SK-N-SH (cell line): ENCODE results near the gene CCDC122. TPM values are rescaled to one million over a fixed set of nuclear protein-coding genes. Genes with fewer than 3 reads are reported as not detected.

ENCODE experiments used
- CTCF ChIA-PET: fragments of 300-600, 350-600 bp; formaldehyde crosslinking; extraction: SDS; loops from one replicate; lab custom pipeline; 2021; lab: Yijun Ruan, JAX
- POLR2A ChIA-PET: fragments of 350-600 bp; sonication (Branson Sonifier 250); formaldehyde crosslinking; extraction: SDS; loops from one replicate; lab custom pipeline; 2020; ENCODE audit warnings: antibody characterized with exemption, inconsistent platforms; lab: Yijun Ruan, JAX
- DNase-seq: peaks from one replicate; pipeline ENCODE4 v3.0.0; 2012
- H2AFZ ChIP-seq: fragments of 200-600 bp; sonication (generic); 2 replicates; pipeline ENCODE4 v1.8.1; 2016; ENCODE audit warnings: antibody characterized with exemption, mild to moderate bottlenecking, low read depth
- H3F3A ChIP-seq: fragments of 200-600 bp; sonication (generic); replicated peaks from 2 replicates; pipeline ENCODE3; 2016; ENCODE audit warnings: antibody characterized with exemption, mild to moderate bottlenecking; ENCODE audit not compliant: insufficient read depth
- H3K27ac ChIP-seq, 2 experiments: fragments of 200-500 bp in 1 of 2; fragments of 200-600 bp in 1 of 2; sonication (Bioruptor generic) in 1 of 2; sonication (generic), shearing (Covaris generic) in 1 of 2; 2 replicates each; pipeline versions ENCODE4 v1.5.1 to v1.6.1; 2014 to 2016; ENCODE audit warnings: low read depth in 2 of 2, inconsistent platforms in 1 of 2, low read length in 1 of 2, mild to moderate bottlenecking in 1 of 2, mixed read lengths in 1 of 2
- H3K27me3 ChIP-seq: fragments of 200-600 bp; sonication (generic), shearing (Covaris generic); 2 replicates; pipeline ENCODE4 v1.6.1; 2016; ENCODE audit warnings: mixed run types; ENCODE audit not compliant: insufficient read depth
- H3K36me3 ChIP-seq, 2 experiments: fragments of 200-500 bp in 1 of 2; fragments of 200-600 bp in 1 of 2; sonication (Bioruptor generic) in 1 of 2; sonication (generic) in 1 of 2; replicated peaks in 1 of 2; 2 replicates each; pipeline versions ENCODE3 to v1.5.1; 2014 to 2016; ENCODE audit warnings: low read length in 1 of 2, mild to moderate bottlenecking in 1 of 2; ENCODE audit not compliant: insufficient read depth in 2 of 2, control insufficient read depth in 1 of 2
- H3K4me1 ChIP-seq, 2 experiments: fragments of 200-500 bp in 1 of 2; fragments of 200-600 bp in 1 of 2; sonication (Bioruptor generic) in 1 of 2; sonication (generic), shearing (Covaris generic) in 1 of 2; 2 replicates each; pipeline versions ENCODE4 v1.5.1 to v1.6.1; 2014 to 2016; ENCODE audit warnings: low read depth in 1 of 2, low read length in 1 of 2, mixed run types in 1 of 2; ENCODE audit not compliant: insufficient read depth in 2 of 2, control insufficient read depth in 1 of 2
- H3K4me2 ChIP-seq: fragments of 200-600 bp; sonication (generic), shearing (Covaris generic); 2 replicates; pipeline ENCODE4 v1.6.1; 2017; ENCODE audit warnings: mixed run types
- H3K4me3 ChIP-seq, 2 experiments: fragments of 200-500 bp in 1 of 2; fragments of 200-600 bp in 1 of 2; sonication (Bioruptor generic) in 1 of 2; sonication (generic), shearing (Covaris generic) in 1 of 2; 2 replicates each; pipeline versions ENCODE4 v1.5.1 to v1.8.1; 2014 to 2016; ENCODE audit warnings: low read depth in 2 of 2, inconsistent platforms in 1 of 2, low read length in 1 of 2, mild to moderate bottlenecking in 1 of 2, mixed read lengths in 1 of 2, moderate library complexity in 1 of 2
- H3K79me2 ChIP-seq: fragments of 200-600 bp; sonication (generic); 2 replicates; pipeline ENCODE4 v1.8.1; 2017; ENCODE audit warnings: mild to moderate bottlenecking; ENCODE audit not compliant: insufficient read depth
- H3K9ac ChIP-seq: fragments of 200-600 bp; sonication (generic); 2 replicates; pipeline ENCODE4 v1.6.1; 2017; ENCODE audit warnings: mixed run types
- H3K9me2 ChIP-seq: fragments of 200-600 bp; sonication (generic); 2 replicates; pipeline ENCODE4 v1.6.1; 2017; ENCODE audit warnings: mixed run types
- H3K9me3 ChIP-seq: fragments of 200-600 bp; sonication (generic); 2 replicates; pipeline ENCODE4 v1.6.1; 2017; ENCODE audit warnings: mixed run types, mild to moderate bottlenecking, moderate library complexity
- H4K20me1 ChIP-seq: fragments of 200-600 bp; sonication (generic); 2 replicates; pipeline ENCODE4 v1.6.1; 2017; ENCODE audit warnings: mild to moderate bottlenecking, mixed run types; ENCODE audit not compliant: insufficient read depth
- EZH2phosphoT487 ChIP-seq: fragments of 200-600 bp; sonication (generic); IDR thresholded peaks from 2 replicates; pipeline ENCODE4 v1.6.1; 2017; ENCODE audit warnings: low read depth, mixed run types, mild to moderate bottlenecking, antibody characterized with exemption, moderate library complexity, borderline replicate concordance
- FOXM1 ChIP-seq: IDR thresholded peaks from 2 replicates; pipeline ENCODE4 v1.4.0; 2012; ENCODE audit warnings: low read depth, mild to moderate bottlenecking
- JUND ChIP-seq: IDR thresholded peaks from 2 replicates; pipeline ENCODE4 v1.4.0; 2012
- WGBS: methylation state at CpG from one replicate; pipeline ENCODE4 v1.1.6; 2017; ENCODE audit warnings: low lambda C conversion rate; 5-methylcytosine and 5-hydroxymethylcytosine counted together
- polyA plus RNA-seq, 3 experiments: library from polyadenylated mRNA; depleted of rRNA; stranded (reverse); fragments of >200 nt; gene quantifications; 2 replicates each; pipeline ENCODE4 v1.2.3, GENCODE V29; 2012
- small RNA-seq, 7 experiments: library from RNA; depleted of rRNA; stranded (forward); fragments of <200 nt; gene quantifications; one replicate each; pipeline ENCODE3, GENCODE V24; 2012

Gene CCDC122
- polyA plus RNA-seq, 1 of the 3 experiments (the other 2 are of a cell fraction), result 1.4 TPM

DNA sequence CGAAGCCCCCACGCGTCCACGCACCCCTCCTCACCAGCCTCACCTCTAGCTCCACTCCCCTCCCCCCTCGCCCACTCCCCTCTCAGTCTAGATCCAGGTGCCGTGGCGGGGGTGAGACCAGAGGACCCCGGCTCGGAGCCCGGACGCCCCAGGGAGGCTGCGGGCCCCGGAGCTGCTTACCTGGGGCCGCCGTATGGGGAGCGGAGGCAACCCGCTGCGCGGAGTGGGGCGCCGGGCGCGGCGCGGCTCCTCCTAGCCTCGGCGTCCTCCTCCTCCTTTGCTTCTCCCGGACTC is 93.1 kb downstream of the CCDC122 start:
- no peaks in the 10 kb centered on the region for H3K79me2 ChIP-seq
- H3K4me2 ChIP-seq, result peak overlapping the region; percentile 90
- H3K27ac ChIP-seq, result peak overlapping the region; percentile 41 to 43; a peak in 2 of 4 replicates
- H3K9me2 ChIP-seq, result no peaks in the 10 kb centered on the region
- H3K27me3 ChIP-seq, result no peaks in the 10 kb centered on the region
- no peaks in the 10 kb centered on the region for H4K20me1 ChIP-seq
- peak overlapping the region; percentile 86; the same call in 1 of the 2 replicates for H2AFZ ChIP-seq
- 3% methylated on average over 7 of the region's 28 CpGs for WGBS
- peaks cover 0 to 23% of the 10 kb centered on the region in 2 experiments; a peak in 2 of 4 replicates for H3K4me1 ChIP-seq
- ChIA-PET CTCF (interaction anchor here (0.8 to 1.8 kb wide), 6 partner anchors 8 to 701 kb away, joined by 3 to 8 read pairs (median 4); no protein-coding TSS in a partner anchor), POLR2A (interaction anchor here (1.6 kb wide), 1 partner anchor 18 kb away, joined by 5 read pairs; no protein-coding TSS in a partner anchor)
- peaks cover 34% of the 10 kb centered on the region for H3F3A ChIP-seq
- peak overlapping the region; percentile 62; the same call in 1 of the 2 replicates for H3K9ac ChIP-seq
- DNase-seq, result no peak
- peak overlapping the region; percentile 72 to 73 for H3K4me3 ChIP-seq
- H3K36me3 ChIP-seq, result no peaks in the 10 kb centered on the region
- TF ChIP-seq JUND, result no peak
- 0 out of 2 replicates have a peak, but pooled peaks have one; percentile 17 for TF ChIP-seq FOXM1
- no peak for TF ChIP-seq EZH2phosphoT487
- H3K9me3 ChIP-seq, result no peaks in the 10 kb centered on the region

Small RNA genes lying within 50 kb of the gene (small RNA-seq; reads per million reads assigned to genes)
- gene AL162713.1, result 0 reads per million in 7 experiments

Other genes with a start within 250 kb of the CCDC122 start
- 5.8 and 6.6 TPM in 2 replicates for gene ENOX1, start 92.8 kb downstream of the CCDC122 start, polyA plus RNA-seq (2012; rRNA removed)
- gene LACC1, start 164 bp upstream of the CCDC122 start, polyA plus RNA-seq (2012; rRNA removed), result 4.2 and 8.7 TPM in 2 replicates